NCI-H2107 (cell line): ENCODE data around the gene DAB2IP.
"Not testable (repeated sequence)": the region's sequence is repeated elsewhere in the genome, so short reads cannot be mapped to it uniquely, and the experiment has no call there.

ENCODE experiments used
- DNase-seq: peaks from one replicate; lab custom pipeline; 2025; lab: John Stamatoyannopoulos, UW

DAB2IP gene

GRCh38 chr9:121651295-121652020 is at the start of gene DAB2IP:
Gene DAB2IP, plus strand, starts transcription at chr9:121651634. Its CDS starts 142 bp downstream, at chr9:121651776.
- no peak for DNase-seq

GRCh38 chr9:121603028-121603427 is 48.4 kb upstream of the DAB2IP start:
- DNase-seq, result no peak

GRCh38 chr9:121604242-121604641 is 47.2 kb upstream of the DAB2IP start:
- DNase-seq, result no peak

GRCh38 chr9:121604654-121605053 is 46.8 kb upstream of the DAB2IP start:
- no peak for DNase-seq

GRCh38 chr9:121607434-121608167 is 43.8 kb upstream of the DAB2IP start:
- DNase-seq, result no peak

- no peak for DNase-seq
Measured at GRCh38 chr9:121608168-121608853, 43.1 kb upstream of the DAB2IP start.

- DNase-seq, result no peak
Measured at GRCh38 chr9:121609822-121610637, 41.4 kb upstream of the DAB2IP start.

- no peak for DNase-seq
Measured at GRCh38 chr9:121610638-121610953, 40.8 kb upstream of the DAB2IP start.

GRCh38 chr9:121612511-121612998 is 38.9 kb upstream of the DAB2IP start:
- no peak for DNase-seq

GRCh38 chr9:121613009-121613752 is 38.3 kb upstream of the DAB2IP start:
- no peak for DNase-seq

- DNase-seq, result no peak
Measured at GRCh38 chr9:121616123-121616755, 35.2 kb upstream of the DAB2IP start.

GRCh38 chr9:121618504-121618903 is 32.9 kb upstream of the DAB2IP start:
- no peak for DNase-seq

- DNase-seq, result not testable (repeated sequence)
Measured at GRCh38 chr9:121618910-121619309, 32.5 kb upstream of the DAB2IP start.

- DNase-seq, result no peak
Measured at GRCh38 chr9:121619545-121620324, 31.7 kb upstream of the DAB2IP start.

GRCh38 chr9:121620325-121620673 is 31.1 kb upstream of the DAB2IP start:
- no peak for DNase-seq

- no peak for DNase-seq
Measured at GRCh38 chr9:121620777-121621449, 30.5 kb upstream of the DAB2IP start.

- no peak for DNase-seq
Measured at GRCh38 chr9:121622387-121623203, 28.8 kb upstream of the DAB2IP start.

GRCh38 chr9:121623430-121623829 is 28.0 kb upstream of the DAB2IP start:
- not testable (repeated sequence) for DNase-seq

GRCh38 chr9:121625590-121625989 is 25.8 kb upstream of the DAB2IP start:
- DNase-seq, result no peak
